IMR-90 (cell line): Measurements from ENCODE around the gene VAV3. TPM values are rescaled to one million over a fixed set of nuclear protein-coding genes. Genes with fewer than 3 reads are reported as not detected.

Source experiments
- ATAC-seq: fragments of 200-7000 bp; cut with Tn5 transposase; 2 replicates; pipeline ENCODE4 v1.9.1; 2020; ENCODE audit warnings: low read depth, mild to moderate bottlenecking, moderate library complexity
- BruUV-seq: library from RNA; stranded (reverse); fragments of 400-500 nt; replicated peaks from 2 replicates; lab custom pipeline; 2021; lab: Mats Ljungman, UMichigan
- CTCF ChIA-PET: fragments of 300-600 bp; formaldehyde crosslinking; extraction: SDS; loops from one replicate; lab custom pipeline; 2021; ENCODE audit warnings: antibody characterized with exemption; lab: Yijun Ruan, JAX
- POLR2A ChIA-PET: fragments of 300-600 bp; sonication (Branson Sonifier 250); formaldehyde crosslinking; loops from one replicate; lab custom pipeline; 2022; ENCODE audit warnings: antibody characterized with exemption; ENCODE audit not compliant: unreplicated experiment; lab: Charles Lee
- DNase-seq: peaks from one replicate; pipeline ENCODE4 v3.0.0; 2013
- H2AFZ ChIP-seq: replicated peaks from 2 replicates; pipeline ENCODE3; 2013; ENCODE audit warnings: low read length, mild to moderate bottlenecking; ENCODE audit not compliant: poor library complexity
- H2AK5ac ChIP-seq: 2 replicates; pipeline ENCODE4 v1.6.1; 2013; ENCODE audit warnings: low read depth, low read length, inconsistent platforms
- H2AK9ac ChIP-seq: replicated peaks from 2 replicates; pipeline ENCODE3; 2013; ENCODE audit warnings: mild to moderate bottlenecking, low read depth, low read length, moderate library complexity; ENCODE audit not compliant: poor library complexity
- H2BK120ac ChIP-seq: 2 replicates; pipeline ENCODE4 v1.6.1; 2013; ENCODE audit warnings: low read depth, low read length, inconsistent platforms
- H2BK15ac ChIP-seq: 3 replicates; pipeline ENCODE4 v1.6.1; 2013; ENCODE audit warnings: low read depth, low read length, inconsistent platforms
- H2BK20ac ChIP-seq: 2 replicates; pipeline ENCODE4 v1.6.1; 2013; ENCODE audit warnings: low read depth, mild to moderate bottlenecking, inconsistent platforms, low read length, moderate library complexity
- H2BK5ac ChIP-seq: 2 replicates; pipeline ENCODE4 v1.6.1; 2013; ENCODE audit warnings: mild to moderate bottlenecking, low read depth, low read length, inconsistent platforms; ENCODE audit not compliant: poor library complexity, severe bottlenecking
- H3K14ac ChIP-seq: replicated peaks from 2 replicates; pipeline ENCODE4 v1.6.1; 2013; ENCODE audit warnings: low read depth, low read length, inconsistent platforms
- H3K18ac ChIP-seq: 2 replicates; pipeline ENCODE4 v1.6.1; 2013; ENCODE audit warnings: low read depth, low read length, control low read depth
- H3K23ac ChIP-seq: 2 replicates; pipeline ENCODE4 v1.6.1; 2013; ENCODE audit warnings: low read depth, low read length, inconsistent platforms
- H3K27ac ChIP-seq: 2 replicates; pipeline ENCODE4 v1.5.1; 2013; ENCODE audit warnings: mild to moderate bottlenecking, control low read depth, low read length; ENCODE audit not compliant: insufficient read depth
- H3K27me3 ChIP-seq: 2 replicates; pipeline ENCODE4 v1.6.1; 2013; ENCODE audit warnings: low read length; ENCODE audit not compliant: control insufficient read depth, insufficient read depth
- H3K36me3 ChIP-seq: 2 replicates; pipeline ENCODE4 v1.6.1; 2013; ENCODE audit warnings: low read length, mixed read lengths; ENCODE audit not compliant: control insufficient read depth, insufficient read depth
- H3K4ac ChIP-seq: 2 replicates; pipeline ENCODE4 v1.6.1; 2013; ENCODE audit warnings: low read depth, low read length, inconsistent platforms
- H3K4me1 ChIP-seq: 2 replicates; pipeline ENCODE4 v1.6.1; 2013; ENCODE audit warnings: low read length, mixed read lengths; ENCODE audit not compliant: control insufficient read depth, insufficient read depth
- H3K4me2 ChIP-seq: 2 replicates; pipeline ENCODE4 v1.6.1; 2013; ENCODE audit warnings: low read depth, mild to moderate bottlenecking, control low read depth, low read length, moderate library complexity
- H3K4me3 ChIP-seq: 2 replicates; pipeline ENCODE4 v1.5.1; 2013; ENCODE audit warnings: low read depth, mild to moderate bottlenecking, control low read depth, low read length, moderate library complexity; ENCODE audit not compliant: insufficient read depth
- H3K56ac ChIP-seq: 2 replicates; pipeline ENCODE4 v1.6.1; 2013; ENCODE audit warnings: low read length, inconsistent platforms; ENCODE audit not compliant: insufficient read depth; ENCODE audit errors: extremely low read depth
- H3K79me1 ChIP-seq, 2 experiments: 2 replicates each; pipeline ENCODE4 v1.6.1; 2013; ENCODE audit warnings: low read length in 2 of 2, inconsistent platforms in 1 of 2, low read depth in 1 of 2
- H3K9ac ChIP-seq: 2 replicates; pipeline ENCODE4 v1.6.1; 2013; ENCODE audit warnings: low read depth, low read length, control low read depth
- H3K9me1 ChIP-seq: 2 replicates; pipeline ENCODE4 v1.6.1; 2013; ENCODE audit warnings: low read length, inconsistent platforms; ENCODE audit not compliant: insufficient read depth
- H3K9me3 ChIP-seq: 2 replicates; pipeline ENCODE4 v1.6.1; 2013; ENCODE audit warnings: low read length; ENCODE audit not compliant: control insufficient read depth, insufficient read depth
- H4K20me1 ChIP-seq: 2 replicates; pipeline ENCODE4 v1.6.1; 2013; ENCODE audit warnings: low read length, inconsistent platforms; ENCODE audit not compliant: insufficient read depth
- H4K5ac ChIP-seq: 2 replicates; pipeline ENCODE4 v1.6.1; 2013; ENCODE audit warnings: mild to moderate bottlenecking, low read depth, low read length, control low read depth
- H4K8ac ChIP-seq, 2 experiments: 2 replicates each; pipeline ENCODE4 v1.6.1; 2013; ENCODE audit warnings: low read depth in 2 of 2, low read length in 2 of 2, control low read depth in 1 of 2, inconsistent platforms in 1 of 2
- H4K91ac ChIP-seq: 2 replicates; pipeline ENCODE4 v1.6.1; 2013; ENCODE audit warnings: low read depth, low read length, inconsistent platforms; ENCODE audit not compliant: insufficient read depth
- MXI1 ChIP-seq: IDR thresholded peaks from 2 replicates; pipeline ENCODE4 v1.6.1; 2012; ENCODE audit warnings: low read depth, mild to moderate bottlenecking, low read length, moderate library complexity, borderline replicate concordance
- NFE2L2 ChIP-seq: fragments of 150-350 bp; IDR thresholded peaks from 2 replicates; pipeline ENCODE4 v1.6.1; 2016; ENCODE audit warnings: low read depth, mild to moderate bottlenecking, low read length
- RFX5 ChIP-seq: IDR thresholded peaks from 2 replicates; pipeline ENCODE4 v1.8.0; 2012; ENCODE audit warnings: low read depth, mild to moderate bottlenecking, low read length, moderate library complexity
- SMC3 ChIP-seq: fragments of 150-350 bp; IDR thresholded peaks from 2 replicates; pipeline ENCODE4 v1.6.1; 2016; ENCODE audit warnings: low read depth, mild to moderate bottlenecking, antibody characterized with exemption, low read length, moderate library complexity
- WGBS, 2 experiments: methylation state at CpG; one replicate each; pipeline versions ENCODE4 v1.1.5 to v1.1.7; 2013; ENCODE audit warnings: missing lambda C conversion rate in 2 of 2; ENCODE audit not compliant: insufficient read length in 1 of 2; ENCODE audit errors: extremely low coverage in 2 of 2; 5-methylcytosine and 5-hydroxymethylcytosine counted together
- dilution Hi-C: fragments of 300-500 bp; cut with HindIII; formaldehyde crosslinking; loops from one replicate; pipeline ENCODE4 v1.14.3; 2018; ENCODE audit warnings: low sequenced_read_pairs; ENCODE audit not compliant: unreplicated experiment
- in situ Hi-C: fragments of 300-500 bp; cut with MboI; formaldehyde crosslinking; loops from 3 replicates; pipeline ENCODE4 v1.14.3; 2019; ENCODE audit warnings: low sequenced_read_pairs, inconsistent platforms, mixed read lengths
- intact Hi-C: fragments of 100-400 bp; cut with micrococcal nuclease; formaldehyde crosslinking; loops from 2 replicates; pipeline ENCODE4 v1.10.0; 2022
- polyA plus RNA-seq, 3 experiments: library from polyadenylated mRNA; depleted of rRNA; stranded (reverse); fragments of >200 nt; gene quantifications; 2 replicates each; pipeline ENCODE4 v1.2.3, GENCODE V29; 2012; ENCODE audit warnings: low replicate concordance in 1 of 3
- total RNA-seq: library from RNA; depleted of rRNA; stranded (reverse); fragments of >200 nt; gene quantifications from 2 replicates; pipeline ENCODE4 v1.2.3, GENCODE V29; 2012

VAV3 gene
- total and polyA plus RNA-seq, 2 of the 4 experiments (the other 2 are of a cell fraction) = 0.12 to 0.18 TPM

DNA sequence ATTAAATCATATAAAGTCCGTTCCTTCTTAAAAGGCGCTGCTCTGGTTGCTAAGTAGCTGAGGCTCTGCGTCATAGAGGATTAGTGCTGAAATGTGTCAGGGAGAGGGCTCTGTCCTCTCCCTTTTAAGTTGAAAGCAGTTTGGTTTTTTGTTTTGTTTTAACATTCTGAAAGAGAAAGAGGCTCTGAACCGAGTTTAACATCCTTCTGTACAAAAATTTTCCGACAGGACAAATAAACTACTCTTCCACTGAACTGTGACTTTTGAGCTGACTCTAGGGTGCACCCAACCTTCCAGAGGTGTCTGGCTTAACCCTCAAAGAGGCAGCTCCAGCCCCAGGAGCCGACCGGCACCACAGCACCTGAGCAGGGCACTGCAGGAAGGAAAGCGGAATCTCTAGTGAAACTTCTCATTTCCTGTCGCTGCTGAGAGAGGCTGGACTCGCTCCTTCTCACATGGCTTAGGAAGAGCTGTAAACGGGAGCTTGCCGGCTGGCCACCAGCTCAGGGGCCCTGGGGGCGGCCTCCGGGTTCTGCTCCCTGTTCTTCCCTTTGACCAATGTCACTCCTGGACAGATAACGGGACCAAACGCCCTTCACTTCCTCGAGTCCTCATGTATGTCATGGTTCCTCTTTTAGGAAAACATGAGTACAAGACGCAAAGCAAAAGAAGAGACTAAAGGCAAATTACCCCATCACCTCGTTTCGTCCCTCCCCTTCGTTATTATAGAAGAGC lies 1.2 kb downstream of the VAV3 start:
- in situ Hi-C loops (no loop called here), intact Hi-C loops (no loop called here), dilution Hi-C loops (no loop called here)
- Histone ChIP-seq H3K27ac (no peak overlapping the region), H3K18ac (no peak overlapping the region), H2BK120ac (no peak overlapping the region), H3K4me2 (peak overlapping the region; percentile 65), H3K9me3 (no peaks in the 10 kb centered on the region), H3K4ac (no peak overlapping the region), H4K91ac (no peak overlapping the region), H2AK5ac (no peak overlapping the region), H2BK15ac (no peak overlapping the region), H3K36me3 (no peaks in the 10 kb centered on the region), H3K4me3 (no peak overlapping the region), H2BK20ac (no peak overlapping the region), H3K4me1 (no peaks in the 10 kb centered on the region; the same call in 1 of the 2 replicates), H3K56ac (no peak overlapping the region), H3K9ac (no peak overlapping the region), H4K20me1 (no peaks in the 10 kb centered on the region), H2AK9ac (no peak overlapping the region), H3K23ac (no peak overlapping the region), H3K27me3 (peaks cover 28% of the 10 kb centered on the region), H3K9me1 (no peaks in the 10 kb centered on the region), H2BK5ac (no peak overlapping the region), H2AFZ (no peak overlapping the region), H3K79me1 (no peaks in the 10 kb centered on the region), H4K8ac (no peak overlapping the region), H4K5ac (no peak overlapping the region), H3K14ac (no peak overlapping the region)
- no TSS peak for BruUV-seq
- ATAC-seq = no peak
- ChIA-PET POLR2A (no interaction called here), CTCF (no interaction called here)
- WGBS, 2 experiments = 0% methylated on average over 6 of the region's 21 CpGs; no CpG with 5 or more reads in 1 of the 2 experiments
- TF ChIP-seq MXI1 = no peak
- no peak for TF ChIP-seq NFE2L2
- TF ChIP-seq RFX5 = no peak
- TF ChIP-seq SMC3 = no peak
- no peak for DNase-seq
